HG02938 (cell line): ENCODE measurements around the gene TNFRSF12A.

Source experiments
- ATAC-seq: cut with Tn5 transposase; IDR thresholded peaks from one replicate; pipeline ENCODE4 v1.9.1; 2021; ENCODE audit warnings: mild to moderate bottlenecking, moderate library complexity; ENCODE audit not compliant: unreplicated experiment

TNFRSF12A gene

DNA sequence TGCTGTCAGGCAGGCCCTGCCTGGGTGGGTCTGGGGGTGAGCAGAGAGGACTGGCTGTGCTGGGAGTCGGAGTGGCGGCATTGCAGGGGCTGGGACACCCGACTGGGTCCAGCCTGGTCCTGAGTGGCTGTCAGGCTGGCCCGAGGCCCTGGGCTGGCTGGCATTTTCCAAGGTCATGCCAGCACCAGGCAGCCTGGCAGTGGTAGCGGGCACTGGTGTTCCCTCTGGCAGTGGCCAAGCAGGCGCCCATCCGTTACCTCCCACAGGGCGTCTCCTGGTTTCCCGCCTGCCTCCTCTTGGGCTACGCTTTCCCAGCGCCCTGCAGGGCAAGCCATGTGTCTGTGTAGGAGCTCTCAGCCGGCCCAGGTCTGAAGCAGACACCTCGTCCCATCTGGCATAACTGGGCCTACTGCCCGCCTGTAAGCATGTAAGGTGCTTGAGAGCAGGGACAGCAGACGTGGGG is 34.2 kb upstream of the TNFRSF12A start:
- no peak for ATAC-seq

DNA sequence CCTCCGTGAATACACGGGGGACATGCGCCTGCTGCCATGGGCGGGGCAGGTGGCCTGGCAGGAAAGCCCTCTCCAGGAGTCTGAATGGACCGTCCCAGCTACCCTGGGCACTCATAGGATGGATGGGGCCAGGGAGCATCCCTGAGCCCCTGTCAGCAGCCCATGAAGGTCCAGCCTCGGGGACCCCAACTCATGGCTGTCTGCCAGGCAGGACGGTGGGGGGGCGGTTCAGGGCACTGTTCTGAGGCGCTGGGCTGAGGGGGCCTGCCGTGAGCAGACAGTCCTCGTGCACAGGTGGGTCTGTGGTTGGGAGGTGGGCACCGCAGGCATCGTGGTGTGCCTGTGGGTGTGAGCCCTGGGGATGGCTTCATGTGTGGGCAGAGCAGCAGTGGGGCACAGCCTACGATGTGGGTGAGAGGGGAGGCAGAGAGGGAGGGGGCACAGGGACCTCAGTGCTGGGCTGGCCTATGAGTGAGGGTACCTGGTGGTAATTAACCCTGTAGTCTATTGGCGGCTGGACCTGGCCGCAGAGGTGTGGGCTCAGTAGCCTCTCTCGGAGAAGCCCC is 33.5 kb upstream of the TNFRSF12A start:
- ATAC-seq: no peak

DNA sequence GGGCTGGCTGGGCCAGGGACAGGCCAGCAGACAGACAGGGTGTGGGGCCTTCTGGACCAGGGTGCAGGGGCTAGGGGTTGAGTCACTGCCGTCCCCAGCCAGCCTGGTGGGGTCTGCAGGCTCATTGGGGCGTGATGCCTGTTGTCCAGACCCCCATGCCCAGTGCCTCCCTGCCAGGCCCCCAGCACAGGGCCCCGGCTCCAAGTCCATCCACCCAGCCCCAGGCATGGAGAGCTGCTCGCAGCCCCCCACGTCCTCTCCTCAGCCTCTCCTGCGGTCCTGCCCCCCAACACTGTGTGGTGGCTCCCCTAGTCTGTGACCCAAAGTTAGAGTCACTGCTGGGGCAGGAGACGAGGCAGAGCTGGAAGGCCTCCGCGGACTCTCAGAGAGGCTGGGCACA is 32.9 kb upstream of the TNFRSF12A start:
- no peak for ATAC-seq

DNA sequence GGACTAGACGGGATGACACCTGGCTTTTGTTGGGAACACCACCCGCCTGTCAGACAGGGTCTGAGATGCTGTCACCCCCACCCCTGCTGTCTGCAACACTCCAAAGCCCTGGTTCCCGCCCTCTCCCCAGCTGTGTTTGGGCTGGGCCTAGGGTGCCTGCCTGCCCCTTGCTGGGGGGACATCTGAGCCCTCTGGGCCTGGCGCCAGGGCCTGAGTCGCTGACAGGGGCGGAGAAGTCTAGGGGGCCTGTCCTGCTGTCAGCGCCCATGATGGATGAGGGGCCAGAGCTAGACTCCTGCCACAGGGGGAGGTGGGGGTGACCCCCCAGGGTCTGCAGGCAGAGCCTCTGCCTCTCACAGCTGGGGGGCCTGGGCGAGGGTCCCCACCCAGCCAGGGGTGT is 32.3 kb upstream of the TNFRSF12A start:
- no peak for ATAC-seq

DNA sequence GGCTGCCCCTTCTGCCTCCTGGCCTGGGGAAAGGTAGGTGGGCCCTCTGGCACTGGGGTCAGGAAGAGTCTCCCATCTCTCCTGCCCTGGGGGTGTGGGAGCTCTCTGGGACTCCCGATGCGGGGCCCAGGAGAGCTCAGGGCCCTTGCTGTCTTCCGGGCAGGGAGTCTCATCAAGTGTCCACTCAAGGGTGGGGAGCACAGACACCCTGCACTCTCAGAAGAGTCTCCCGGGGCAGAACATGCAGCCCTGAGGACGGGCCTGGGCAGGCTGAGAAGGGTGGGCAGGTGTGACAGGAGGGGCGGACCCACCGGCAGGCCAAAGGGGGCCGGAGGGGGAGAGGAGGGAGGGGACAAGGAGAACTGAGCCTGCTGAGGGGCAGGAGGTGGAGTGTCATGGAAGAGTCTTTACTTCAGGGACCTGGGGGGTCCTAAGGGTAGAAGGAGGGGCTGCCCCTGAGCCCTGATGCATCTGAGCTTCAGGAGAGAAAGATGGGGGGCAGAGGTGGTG is 31.5 kb upstream of the TNFRSF12A start:
- ATAC-seq: no peak

DNA sequence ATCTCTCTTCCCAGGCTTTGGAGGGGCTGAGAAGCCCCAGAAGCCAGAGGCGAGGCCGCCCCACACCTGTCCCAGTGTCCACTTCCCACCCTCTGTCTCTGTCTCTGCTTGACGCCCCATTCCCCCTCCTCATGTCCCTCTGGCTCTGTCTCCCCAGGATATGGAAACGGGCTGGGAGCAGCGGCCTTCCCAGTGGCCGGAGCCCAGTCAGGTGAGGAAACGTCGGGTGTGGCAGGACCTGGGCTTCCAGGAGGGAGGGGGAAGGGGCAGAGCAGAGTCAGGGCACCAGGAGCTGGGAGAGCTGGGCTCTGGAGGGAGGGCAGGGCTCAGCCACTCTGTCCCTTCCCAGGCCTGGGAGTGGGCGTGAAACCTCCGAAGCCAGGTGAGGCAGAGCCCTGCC is 29.3 kb upstream of the TNFRSF12A start:
- no peak for ATAC-seq

DNA sequence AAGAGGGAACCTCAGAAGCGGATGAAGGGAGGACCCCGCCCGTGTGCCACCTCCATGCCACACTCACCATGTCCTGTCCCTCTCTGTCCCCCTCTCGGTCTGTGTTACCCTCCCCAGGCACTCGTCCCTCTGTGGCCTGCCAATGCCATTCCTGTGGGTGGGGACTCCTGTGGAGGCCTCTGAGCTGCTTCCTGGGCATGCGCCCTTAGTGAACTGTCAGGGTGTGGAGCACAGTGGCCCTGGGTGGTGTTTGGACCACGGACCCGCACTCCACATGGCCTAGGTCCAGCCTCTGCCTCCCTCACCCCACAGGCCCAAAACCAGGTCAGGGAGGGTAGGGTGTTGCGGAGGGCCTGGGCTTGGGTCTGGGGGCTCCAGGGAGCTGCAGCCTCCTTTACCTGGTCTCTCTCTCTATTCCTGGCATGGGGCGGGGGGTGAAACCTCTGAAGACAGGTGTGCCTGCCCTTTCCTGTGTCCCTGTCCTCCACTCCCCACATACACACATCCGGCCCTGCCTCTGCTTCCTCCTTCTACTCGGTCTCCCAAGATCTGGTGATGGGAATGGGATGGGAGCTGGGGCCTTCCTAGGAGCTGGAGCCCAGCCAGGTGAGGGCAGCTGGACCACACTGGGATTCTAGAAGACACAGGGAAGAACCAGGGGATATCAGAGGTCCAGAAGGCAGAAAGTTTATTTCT is 28.5 kb upstream of the TNFRSF12A start:
- ATAC-seq: no peak

DNA sequence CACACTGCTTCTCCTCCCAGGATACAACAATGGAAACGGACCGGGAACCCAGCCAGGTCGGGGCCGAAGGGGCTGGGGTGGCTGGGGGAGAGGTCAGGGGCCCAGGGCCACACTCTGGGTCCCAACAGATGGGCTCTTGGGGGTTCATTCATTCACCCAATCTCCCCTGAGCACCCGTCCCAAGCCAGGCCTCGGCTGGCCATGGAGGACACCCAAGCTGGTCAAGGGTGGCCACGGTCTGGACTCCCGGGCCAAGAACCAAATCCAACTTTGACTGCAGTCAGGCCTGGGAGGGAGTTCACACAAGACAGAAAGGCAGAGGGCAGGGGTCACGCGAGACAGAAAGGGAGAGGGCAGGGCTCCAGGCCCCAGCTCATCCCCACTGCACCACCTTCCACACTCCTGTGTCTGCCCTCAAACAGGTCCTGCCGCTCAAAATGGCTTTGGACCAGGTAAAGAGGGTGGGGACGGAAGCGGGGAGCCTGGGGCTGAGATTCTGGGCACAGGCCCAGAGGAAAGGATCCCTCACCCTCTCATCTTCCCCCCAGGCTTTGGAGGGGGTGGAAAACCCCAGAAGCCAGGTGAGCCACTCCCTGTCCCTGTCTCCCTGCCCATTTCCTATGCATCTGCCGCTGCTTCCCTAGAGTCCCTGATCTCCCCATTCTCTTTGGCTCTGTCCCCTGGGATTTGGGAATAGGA is 27.6 kb upstream of the TNFRSF12A start:
- no peak for ATAC-seq

DNA sequence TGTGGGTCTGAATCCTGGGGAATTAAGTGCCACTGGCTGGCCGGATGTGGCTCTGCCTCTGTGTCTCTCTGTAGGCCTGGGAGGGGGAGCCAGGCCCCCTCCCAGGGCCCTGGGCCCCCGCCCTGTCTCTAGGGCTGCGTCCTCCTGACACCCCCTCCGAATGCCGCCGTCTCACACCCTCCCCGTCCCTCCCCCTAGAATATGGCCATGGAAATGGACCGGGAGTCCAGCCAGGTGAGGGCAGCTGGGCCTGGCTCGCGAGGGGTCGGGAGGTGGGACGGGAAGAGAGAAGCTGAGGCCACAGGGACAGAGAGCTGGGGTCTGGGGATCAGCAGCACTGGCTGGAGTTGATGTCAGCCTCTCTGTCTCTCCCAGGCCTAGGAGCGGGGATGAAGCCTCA is 23.9 kb upstream of the TNFRSF12A start:
- no peak for ATAC-seq

DNA sequence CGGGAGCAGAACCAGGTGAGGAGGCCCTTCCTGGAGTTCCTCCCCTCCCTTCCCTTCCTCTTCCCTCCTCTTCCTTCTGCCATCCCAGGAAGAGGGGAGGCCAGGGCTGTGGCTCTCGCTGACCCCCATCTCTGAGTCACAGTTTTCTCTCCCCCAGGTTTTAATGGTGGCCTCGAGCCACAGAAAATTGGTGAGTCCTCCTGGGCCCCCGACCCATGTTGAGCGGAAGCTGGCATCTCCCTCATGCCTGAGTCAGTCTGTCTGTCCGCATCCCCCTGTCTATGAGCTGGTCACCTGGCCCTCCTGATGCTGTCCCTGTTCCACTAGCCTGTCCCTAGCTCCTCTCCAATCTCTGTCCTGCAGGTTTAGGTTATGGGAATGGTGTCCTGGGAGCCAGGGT is 20.2 kb upstream of the TNFRSF12A start:
- no peak for ATAC-seq

DNA sequence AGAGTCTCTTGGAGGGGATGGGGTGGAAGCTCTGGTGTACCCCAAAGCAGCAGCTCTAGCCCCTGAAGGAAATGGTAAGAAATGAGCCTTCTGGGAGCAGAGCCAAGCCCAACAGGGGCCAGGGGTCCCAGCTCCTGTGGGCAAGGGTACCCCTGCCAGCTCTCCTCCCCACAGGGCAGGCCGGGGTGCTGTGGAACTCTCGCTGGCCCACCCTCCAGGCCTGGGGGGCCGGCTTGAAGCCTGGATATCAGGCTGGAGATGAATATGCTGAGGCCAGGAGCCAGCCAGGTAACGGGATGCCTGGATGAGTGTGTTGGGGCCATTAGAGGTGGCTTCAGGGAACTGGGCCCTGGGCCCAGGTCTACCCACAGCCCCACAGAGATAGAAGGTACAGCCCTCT is 19.6 kb upstream of the TNFRSF12A start:
- ATAC-seq: no peak

DNA sequence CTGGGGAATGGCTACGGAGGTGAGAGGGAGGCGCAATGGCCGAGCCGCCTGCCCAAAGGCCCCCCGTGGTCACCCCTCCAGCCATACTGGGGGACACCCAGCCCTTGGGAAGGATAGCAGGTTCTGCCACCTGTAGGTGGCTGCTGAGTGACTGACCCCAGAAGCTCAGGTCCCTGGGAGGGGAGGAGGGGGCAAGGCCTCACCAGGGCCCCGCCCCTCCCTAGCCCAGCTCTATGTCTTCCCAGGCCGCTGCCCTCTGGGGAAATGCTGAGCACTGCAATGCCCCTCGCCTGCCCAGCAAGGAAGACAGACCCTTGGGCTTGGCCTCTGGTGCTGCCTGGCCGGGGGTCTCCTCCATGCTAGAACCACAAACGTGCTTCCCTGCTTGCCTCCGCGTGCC is 18.9 kb upstream of the TNFRSF12A start:
- ATAC-seq: no peak

DNA sequence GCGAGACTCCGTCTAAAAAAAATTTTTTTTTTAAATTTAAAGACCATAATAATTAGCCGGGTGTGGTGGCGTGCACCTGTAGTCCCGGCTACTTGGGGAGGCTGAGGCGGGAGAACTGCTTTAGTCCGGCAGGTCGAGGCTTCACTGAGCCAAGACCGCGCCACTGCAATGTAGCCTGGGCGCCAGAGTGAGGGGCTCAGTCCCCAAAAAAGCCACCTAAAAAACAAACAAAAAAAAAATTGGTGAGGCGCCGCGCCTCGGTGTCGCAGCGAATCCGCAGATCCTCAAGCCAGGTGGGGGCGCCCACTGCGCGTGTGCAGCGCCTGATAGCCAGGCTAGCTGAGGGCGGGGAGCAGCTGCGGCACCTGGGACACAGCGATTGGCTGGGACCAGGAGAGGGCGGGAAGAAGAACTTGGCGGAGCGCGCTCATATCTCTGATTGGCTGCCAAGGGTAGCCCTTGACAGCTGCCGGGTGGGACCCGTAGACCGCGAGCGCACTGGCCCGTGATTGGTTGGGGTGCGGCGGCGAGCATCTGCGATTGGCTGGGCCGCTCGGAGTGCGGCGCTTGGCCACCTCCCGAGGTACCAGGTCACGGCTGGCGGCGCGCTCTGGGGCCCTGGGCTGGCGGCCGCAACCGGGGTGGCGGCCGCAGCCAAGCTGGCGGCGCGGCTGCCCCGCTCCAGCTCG is 16.4 kb upstream of the TNFRSF12A start:
- peak; percentile 93 for ATAC-seq

DNA sequence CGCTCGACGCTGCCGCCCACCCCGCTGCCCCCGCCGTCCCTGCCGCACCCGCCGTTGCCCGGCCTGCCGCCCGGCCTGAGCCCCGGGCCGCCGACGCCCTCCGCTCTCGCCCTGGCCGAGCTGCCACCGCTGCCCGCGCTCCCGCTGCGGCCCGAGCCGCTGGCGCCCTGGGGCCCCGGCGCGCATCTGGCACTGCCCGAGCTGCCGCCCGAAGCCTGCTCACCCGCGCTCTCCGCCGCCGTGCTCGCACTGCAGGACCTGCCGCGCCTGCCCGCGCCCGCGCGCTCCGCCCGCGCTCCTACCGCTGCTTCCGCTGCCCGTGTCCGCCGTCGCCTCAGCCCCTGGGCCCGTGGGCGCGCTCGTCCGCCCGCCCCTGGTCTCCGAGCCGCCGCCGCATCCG is 15.8 kb upstream of the TNFRSF12A start:
- no peak for ATAC-seq

DNA sequence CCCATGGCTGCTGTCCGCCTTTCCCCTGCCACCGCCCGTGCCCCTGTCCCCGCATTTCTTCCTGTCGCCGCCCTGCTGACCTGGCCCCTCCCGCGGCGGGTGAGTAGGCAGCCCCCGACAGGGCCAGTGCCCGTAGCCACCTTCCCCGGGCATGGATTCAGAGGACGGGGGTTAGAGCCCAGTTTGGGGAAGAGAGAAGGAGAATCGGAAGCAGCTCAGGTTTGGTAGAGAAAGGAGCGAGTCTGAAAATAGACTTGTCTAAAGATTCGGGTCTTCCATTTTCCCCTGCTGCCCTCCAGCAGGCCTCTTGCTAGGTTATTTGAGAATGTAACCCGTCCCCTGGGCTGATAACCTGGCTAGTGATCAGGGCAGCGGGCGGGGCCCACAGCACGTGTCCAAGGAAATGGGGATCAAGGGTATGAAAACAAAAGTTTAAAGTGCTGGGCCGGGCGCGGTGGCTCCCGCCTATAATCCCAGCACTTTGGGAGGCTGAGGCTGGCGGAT is 15.3 kb upstream of the TNFRSF12A start:
- ATAC-seq: no peak

DNA sequence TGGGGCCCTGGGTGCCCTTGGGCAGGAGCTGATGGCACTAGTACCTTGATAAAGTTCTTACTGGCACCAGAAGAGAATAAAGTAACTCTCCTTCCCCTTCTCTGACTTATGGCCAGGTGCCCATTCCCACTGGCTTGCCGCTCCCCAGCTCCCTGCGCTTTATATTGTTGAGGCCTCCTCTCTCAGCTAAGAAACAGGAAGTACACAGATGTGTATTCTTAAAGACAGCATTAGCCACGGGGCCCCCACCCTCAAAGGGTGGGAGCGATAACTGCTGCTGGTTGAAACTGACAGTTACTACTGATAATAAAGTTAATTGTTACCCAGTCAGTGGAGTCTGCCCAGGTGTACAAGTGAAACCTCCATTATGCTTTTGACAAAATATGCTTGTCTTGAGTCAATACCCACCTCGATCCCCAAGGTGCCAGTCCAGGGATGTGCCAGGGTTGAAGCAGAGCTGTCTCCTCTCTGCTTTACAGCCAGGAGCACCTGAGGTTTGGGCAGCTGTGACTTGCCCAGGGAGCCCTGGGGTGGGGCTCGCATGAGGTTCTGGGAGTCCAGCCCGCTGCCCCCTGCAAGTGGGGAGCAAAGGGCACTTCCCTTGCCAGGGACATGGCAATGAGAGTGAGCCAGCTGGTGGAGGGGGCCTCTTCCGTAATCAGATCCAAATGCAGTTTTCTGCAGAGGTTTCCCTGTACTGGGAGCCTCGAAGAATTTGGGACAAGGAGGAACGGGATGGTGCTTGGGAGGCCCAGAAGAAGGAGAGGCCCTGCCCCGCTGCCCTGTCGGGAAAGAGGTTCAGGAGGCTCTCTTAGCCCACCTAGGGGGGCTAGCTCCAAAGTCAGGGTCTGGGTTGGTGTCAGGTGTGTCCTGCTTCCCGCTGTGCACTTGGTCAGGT is 12.9 kb upstream of the TNFRSF12A start:
- no peak for ATAC-seq

DNA sequence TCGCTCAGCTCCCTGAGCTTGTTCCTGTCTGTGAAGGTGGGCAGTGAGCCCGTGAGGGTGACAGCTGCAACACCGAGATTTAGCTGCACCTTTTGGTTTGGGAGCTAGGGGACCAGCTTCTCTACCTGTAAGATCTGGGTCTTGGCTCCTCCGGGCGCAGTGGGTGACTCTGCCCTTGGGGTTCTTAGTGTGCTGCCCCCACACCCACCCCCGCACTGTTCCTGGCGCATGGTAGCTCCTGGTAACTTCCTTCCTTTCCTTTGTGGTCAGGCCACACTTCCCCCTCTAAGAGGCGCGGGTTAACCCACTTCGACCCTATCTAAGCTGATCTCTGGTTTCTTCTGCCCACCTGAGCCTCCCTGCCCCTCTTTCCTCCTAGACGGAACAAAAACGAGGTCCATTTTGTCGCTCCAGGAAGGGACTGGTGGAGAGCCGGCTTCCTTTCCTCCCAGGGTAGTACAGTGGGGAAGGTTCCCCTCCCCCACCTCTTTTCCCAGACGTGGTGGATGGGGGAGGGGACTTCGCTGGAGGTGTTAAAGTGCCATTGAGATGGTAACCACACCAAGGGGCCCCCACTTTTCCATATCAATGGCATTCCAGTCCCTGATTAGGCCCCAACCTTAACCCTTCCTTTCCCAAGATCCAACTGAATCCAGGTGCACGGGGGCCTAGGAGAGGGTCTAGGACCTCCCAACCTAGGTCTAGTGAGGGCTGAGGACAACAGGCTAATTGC is 12.0 kb upstream of the TNFRSF12A start:
- no peak for ATAC-seq

DNA sequence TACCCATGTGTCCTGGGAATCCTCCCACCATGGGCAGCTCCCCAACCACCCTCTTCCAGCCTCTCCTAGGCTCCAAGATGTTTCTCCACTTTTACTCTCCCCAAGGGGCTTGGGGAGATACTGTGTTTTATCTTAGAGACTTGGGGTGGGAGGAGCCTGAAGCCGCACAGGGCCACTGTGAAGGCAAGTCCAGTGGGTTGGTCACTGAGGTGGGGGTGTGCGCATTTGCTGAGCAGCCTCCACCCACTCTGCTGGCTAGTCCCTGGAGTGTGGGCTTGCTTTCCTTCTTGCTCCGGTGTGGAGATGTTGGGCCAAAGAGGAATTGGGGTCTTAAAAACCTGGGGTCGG is 11.5 kb upstream of the TNFRSF12A start:
- no peak for ATAC-seq

DNA sequence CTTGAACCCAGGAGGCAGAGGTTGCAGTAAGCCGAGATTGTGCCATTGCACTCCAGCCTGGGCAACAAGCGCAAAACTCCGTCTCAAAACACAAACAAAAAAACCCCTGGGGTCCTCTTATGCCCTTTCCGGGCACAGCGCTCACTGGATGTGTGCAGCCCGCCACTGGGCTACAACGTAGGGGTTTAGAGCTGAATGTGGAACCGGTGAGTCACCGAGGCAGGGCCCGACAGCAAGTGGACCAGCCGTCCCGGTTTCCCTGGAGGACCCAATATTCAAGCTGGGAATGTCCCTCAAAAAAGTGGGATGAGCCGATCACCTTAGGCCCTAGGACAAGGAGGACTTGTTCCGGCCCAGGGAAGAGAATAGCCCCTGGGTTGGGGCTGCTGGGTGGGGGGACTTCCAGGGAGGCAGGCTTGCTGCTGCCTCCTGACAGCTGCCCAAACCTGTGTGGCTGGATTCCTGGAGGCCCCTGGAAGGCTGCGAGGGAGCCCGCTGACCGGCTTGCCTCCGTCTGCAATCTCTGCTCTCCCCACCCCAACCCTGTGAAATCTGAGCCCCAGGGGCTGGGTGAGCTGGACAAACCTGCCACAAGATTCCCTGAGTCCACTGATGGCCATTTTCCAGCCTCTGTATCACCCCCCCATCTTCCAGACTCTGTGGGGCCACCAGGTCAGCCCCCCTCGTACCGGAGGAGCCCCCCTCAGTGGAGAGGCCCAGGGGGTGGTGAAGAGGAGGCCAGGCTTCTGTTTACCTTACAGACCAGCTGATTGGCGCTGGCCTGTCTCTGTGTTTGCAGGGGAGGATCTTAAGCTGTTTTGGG is 10.4 kb upstream of the TNFRSF12A start:
- no peak for ATAC-seq
